GM23248 (cell line): ENCODE data around the gene DNASE1L2.

Source experiments
- EZH2 ChIP-seq: fragments of 200-600 bp; sonication (generic); IDR thresholded peaks from 2 replicates; pipeline ENCODE4 v1.6.1; 2018; ENCODE audit warnings: antibody characterized with exemption, mild to moderate bottlenecking; ENCODE audit not compliant: insufficient read depth, poor library complexity, severe bottlenecking
- EZH2phosphoT487 ChIP-seq: fragments of 200-600 bp; sonication (generic); IDR thresholded peaks from 2 replicates; pipeline ENCODE4 v1.6.1; 2018; ENCODE audit warnings: antibody characterized with exemption, moderate library complexity, mild to moderate bottlenecking, low read depth; ENCODE audit not compliant: insufficient read depth

- TF ChIP-seq EZH2 (no peak), EZH2phosphoT487 (no peak)
Observed at GRCh38 chr16:2209258-2210008, 26.8 kb upstream of the DNASE1L2 start.
